ENCODE measurements around the gene CIPC. TPM values are rescaled to one million over a fixed set of nuclear protein-coding genes. Genes with fewer than 3 reads are reported as not detected.

The CIPC gene
- total and polyA plus RNA-seq, 2 donors (not counting 1 experiment from before 2014, with no cell fraction given) = 13.3 to 47.0 TPM

DNA sequence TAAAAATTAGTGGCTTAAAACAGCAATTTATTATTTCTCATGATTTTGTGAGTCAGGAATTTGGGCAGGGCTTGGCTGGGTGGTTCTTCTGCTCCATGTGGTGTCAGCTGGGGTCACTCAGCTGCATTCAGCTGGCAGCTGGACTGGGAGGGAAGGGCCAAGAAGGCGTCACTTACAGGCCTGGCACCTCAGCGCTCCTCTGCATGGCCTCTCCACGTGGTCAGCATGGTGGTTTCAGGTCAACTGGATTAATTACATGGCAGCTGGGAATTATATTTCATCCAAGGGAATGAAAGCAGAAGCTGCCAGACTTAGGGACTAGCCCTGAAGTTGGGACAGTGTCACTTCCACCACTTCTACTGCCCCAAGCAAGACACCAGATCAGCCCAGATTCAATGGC lies 42.1 kb upstream of the CIPC start:
- Mint-ChIP-seq H3K9me3 (ENCODE audit: insufficient read depth) (no peaks in the 10 kb centered on the region), H3K4me3 (no peak overlapping the region), H3K27ac (no peak overlapping the region), H3K27me3 (no peaks in the 10 kb centered on the region), H3K4me1 (peaks cover 7% of the 10 kb centered on the region)
- H3K4me1 ChIP-seq (ENCODE audit: control insufficient read depth in 2 of 2, insufficient read depth in 2 of 2, low read length in 2 of 2) = peaks cover 11 to 15% of the 10 kb centered on the region in 2 donors
- H3K36me3 ChIP-seq (replicated peaks in 1 of 2; ENCODE audit: control extremely low read depth in 1 of 2, control insufficient read depth in 1 of 2, extremely low read depth in 1 of 2, insufficient read depth in 2 of 2, low read length in 1 of 2) = no peaks in the 10 kb centered on the region
- no peaks in the 10 kb centered on the region for H3K27me3 ChIP-seq (replicated peaks in 1 of 4; ENCODE audit: control extremely low read depth in 1 of 4, control insufficient read depth in 3 of 4, insufficient read depth in 4 of 4, low read length in 3 of 4)
- DNase-seq (no peak), ATAC-seq (ENCODE audit: low read depth) (no peak)
- intact Hi-C loops (cut with micrococcal nuclease) = no loop called here
- H4K20me1 ChIP-seq (ENCODE audit: control insufficient read depth, insufficient read depth, low read length, poor library complexity, severe bottlenecking) = no peaks in the 10 kb centered on the region
- no peak overlapping the region for H3K4me3 ChIP-seq (ENCODE audit: control extremely low read depth in 1 of 5, extremely low read depth in 1 of 5, insufficient read depth in 1 of 5, low read depth in 2 of 5, low read length in 4 of 5)
- no peak overlapping the region for H3K9ac ChIP-seq (ENCODE audit: low read length)
- ChIA-PET CTCF (interaction anchor here (0.9 to 12.6 kb wide), 8 partner anchors 11 to 184 kb away, joined by 3 to 194 read pairs (median 4); no protein-coding TSS in a partner anchor), POLR2A (no interaction called here)
- no CpG with 5 or more reads among the region's 3 CpGs for WGBS (ENCODE audit: insufficient coverage)
- H3K4me2 ChIP-seq (replicated peaks; ENCODE audit: low read depth, low read length, poor library complexity, severe bottlenecking) = no peak overlapping the region
- peaks cover 0 to 8% (median 0%) of the 10 kb centered on the region in 3 donors for H3K9me3 ChIP-seq (ENCODE audit: control extremely low read depth in 1 of 3, control insufficient read depth in 2 of 3, insufficient read depth in 1 of 3, low read length in 2 of 3)
- no peaks in the 10 kb centered on the region for H3K79me2 ChIP-seq (ENCODE audit: control insufficient read depth, insufficient read depth, low read length)
- H3K27ac ChIP-seq (ENCODE audit: low read length in 2 of 2) = no peak overlapping the region
- no peak overlapping the region for H2AFZ ChIP-seq (ENCODE audit: insufficient read depth, low read depth, low read length, poor library complexity, severe bottlenecking)
- no peak for TF ChIP-seq EZH2 (IDR thresholded peaks at IDR 0.05; ENCODE audit: borderline replicate concordance, insufficient read depth, low read depth, low read length, poor library complexity, severe bottlenecking)
- TF ChIP-seq, protein P1, sequence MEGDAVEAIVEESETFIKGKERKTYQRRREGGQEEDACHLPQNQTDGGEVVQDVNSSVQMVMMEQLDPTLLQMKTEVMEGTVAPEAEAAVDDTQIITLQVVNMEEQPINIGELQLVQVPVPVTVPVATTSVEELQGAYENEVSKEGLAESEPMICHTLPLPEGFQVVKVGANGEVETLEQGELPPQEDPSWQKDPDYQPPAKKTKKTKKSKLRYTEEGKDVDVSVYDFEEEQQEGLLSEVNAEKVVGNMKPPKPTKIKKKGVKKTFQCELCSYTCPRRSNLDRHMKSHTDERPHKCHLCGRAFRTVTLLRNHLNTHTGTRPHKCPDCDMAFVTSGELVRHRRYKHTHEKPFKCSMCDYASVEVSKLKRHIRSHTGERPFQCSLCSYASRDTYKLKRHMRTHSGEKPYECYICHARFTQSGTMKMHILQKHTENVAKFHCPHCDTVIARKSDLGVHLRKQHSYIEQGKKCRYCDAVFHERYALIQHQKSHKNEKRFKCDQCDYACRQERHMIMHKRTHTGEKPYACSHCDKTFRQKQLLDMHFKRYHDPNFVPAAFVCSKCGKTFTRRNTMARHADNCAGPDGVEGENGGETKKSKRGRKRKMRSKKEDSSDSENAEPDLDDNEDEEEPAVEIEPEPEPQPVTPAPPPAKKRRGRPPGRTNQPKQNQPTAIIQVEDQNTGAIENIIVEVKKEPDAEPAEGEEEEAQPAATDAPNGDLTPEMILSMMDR (IDR thresholded peaks at IDR 0.05) = no peak

DNA sequence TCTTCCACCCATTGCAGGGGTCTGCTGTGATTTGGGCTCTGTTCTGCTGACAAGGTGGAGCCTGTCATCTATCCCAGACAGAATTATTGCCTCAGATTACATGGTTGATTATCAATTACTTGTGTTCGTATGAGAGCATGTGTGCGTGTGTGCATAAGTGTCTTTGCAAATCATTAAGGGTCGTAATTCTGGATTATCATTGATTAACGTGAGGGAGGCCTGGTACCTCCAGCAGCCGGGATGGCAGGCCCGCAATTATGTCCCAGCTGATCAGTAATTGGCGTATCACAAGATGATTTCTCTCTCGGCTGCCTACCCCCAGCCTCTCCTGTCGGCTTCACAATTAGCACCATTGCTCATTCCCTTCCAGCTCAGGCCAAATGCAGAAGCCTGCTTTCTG lies 39.9 kb upstream of the CIPC start:
- no peaks in the 10 kb centered on the region for H3K27me3 ChIP-seq (replicated peaks in 1 of 4; ENCODE audit: control extremely low read depth in 1 of 4, control insufficient read depth in 3 of 4, insufficient read depth in 4 of 4, low read length in 3 of 4)
- H3K4me3 ChIP-seq (ENCODE audit: control extremely low read depth in 1 of 5, extremely low read depth in 1 of 5, insufficient read depth in 1 of 5, low read depth in 2 of 5, low read length in 4 of 5) = no peak overlapping the region
- 96% methylated on average over 8 of the region's 9 CpGs for whole genome bisulfite sequencing (ENCODE audit: insufficient coverage)
- peaks cover 4% of the 10 kb centered on the region for H3K4me1 Mint-ChIP-seq
- peaks cover 6 to 7% of the 10 kb centered on the region in 2 donors for H3K4me1 ChIP-seq (ENCODE audit: control insufficient read depth in 2 of 2, insufficient read depth in 2 of 2, low read length in 2 of 2)
- ATAC-seq (ENCODE audit: low read depth) = no peak
- intact Hi-C loops (cut with micrococcal nuclease) = no loop called here
- H3K27ac ChIP-seq (ENCODE audit: low read length in 2 of 2) = no peak overlapping the region
- H3K27me3 Mint-ChIP-seq = no peaks in the 10 kb centered on the region
- no peak overlapping the region for H3K4me2 ChIP-seq (replicated peaks; ENCODE audit: low read depth, low read length, poor library complexity, severe bottlenecking)
- peaks cover 0 to 8% (median 0%) of the 10 kb centered on the region in 3 donors for H3K9me3 ChIP-seq (ENCODE audit: control extremely low read depth in 1 of 3, control insufficient read depth in 2 of 3, insufficient read depth in 1 of 3, low read length in 2 of 3)
- no peaks in the 10 kb centered on the region for H3K79me2 ChIP-seq (ENCODE audit: control insufficient read depth, insufficient read depth, low read length)
- H2AFZ ChIP-seq (ENCODE audit: insufficient read depth, low read depth, low read length, poor library complexity, severe bottlenecking) = no peak overlapping the region
- no peak overlapping the region for H3K27ac Mint-ChIP-seq
- H3K4me3 Mint-ChIP-seq = no peak overlapping the region
- CTCF ChIA-PET = interaction anchor here (3.3 to 17.0 kb wide), 3 partner anchors 11 to 183 kb away, joined by 20 to 267 read pairs (median 25); no protein-coding TSS in a partner anchor
- H3K9me3 Mint-ChIP-seq (ENCODE audit: insufficient read depth) = no peaks in the 10 kb centered on the region
- DNase-seq = no peak
- no peak for TF ChIP-seq EZH2 (IDR thresholded peaks at IDR 0.05; ENCODE audit: borderline replicate concordance, insufficient read depth, low read depth, low read length, poor library complexity, severe bottlenecking)
- TF ChIP-seq, protein P1 (IDR thresholded peaks at IDR 0.05) = no peak
- H3K36me3 ChIP-seq (replicated peaks in 1 of 2; ENCODE audit: control extremely low read depth in 1 of 2, control insufficient read depth in 1 of 2, extremely low read depth in 1 of 2, insufficient read depth in 2 of 2, low read length in 1 of 2) = no peaks in the 10 kb centered on the region
- H3K9ac ChIP-seq (ENCODE audit: low read length) = no peak overlapping the region
- POLR2A ChIA-PET = no interaction called here
- no peaks in the 10 kb centered on the region for H4K20me1 ChIP-seq (ENCODE audit: control insufficient read depth, insufficient read depth, low read length, poor library complexity, severe bottlenecking)

Measured in B cell (primary cell).